ENCODE data around the gene EARS2.

EARS2 gene

DNA sequence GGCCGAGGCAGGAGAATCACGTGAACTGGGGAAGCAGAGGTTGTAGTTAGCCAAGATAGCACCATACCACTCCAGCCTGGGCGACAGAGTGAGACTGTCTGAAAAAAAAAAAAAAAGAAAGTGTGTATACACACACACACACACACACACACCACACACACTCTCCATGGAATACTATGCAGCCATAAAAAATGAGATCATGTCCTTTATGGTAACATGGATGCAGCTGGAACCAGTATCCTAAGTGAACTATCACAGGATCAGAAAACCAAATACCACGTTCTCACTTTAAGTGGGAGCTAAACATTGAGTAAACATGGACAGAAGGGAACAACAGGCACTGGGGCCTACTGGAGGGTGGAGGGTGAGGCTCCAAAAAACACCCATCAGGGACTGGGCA, 22.2 kb upstream of the EARS2 start:
- TF ChIP-seq TAF1 (IDR thresholded peaks at IDR 0.05; ENCODE audit: low read depth) (no peak), TEAD4 (IDR thresholded peaks at IDR 0.05) (no peak), YY1 (IDR thresholded peaks at IDR 0.05; ENCODE audit: low read depth) (no peak)
- TF ChIP-seq, protein P1, sequence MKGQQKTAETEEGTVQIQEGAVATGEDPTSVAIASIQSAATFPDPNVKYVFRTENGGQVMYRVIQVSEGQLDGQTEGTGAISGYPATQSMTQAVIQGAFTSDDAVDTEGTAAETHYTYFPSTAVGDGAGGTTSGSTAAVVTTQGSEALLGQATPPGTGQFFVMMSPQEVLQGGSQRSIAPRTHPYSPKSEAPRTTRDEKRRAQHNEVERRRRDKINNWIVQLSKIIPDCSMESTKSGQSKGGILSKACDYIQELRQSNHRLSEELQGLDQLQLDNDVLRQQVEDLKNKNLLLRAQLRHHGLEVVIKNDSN (IDR thresholded peaks at IDR 0.05), result no peak

GRCh38 chr16:23578101-23578830, 21.1 kb upstream of the EARS2 start:
- TF ChIP-seq RAD21 (IDR thresholded peaks at IDR 0.05; ENCODE audit: low read depth) (no peak), NFIC (IDR thresholded peaks at IDR 0.05) (peak; percentile 24; the same call in 1 of the 2 replicates), FOXM1 (IDR thresholded peaks at IDR 0.05; ENCODE audit: borderline replicate concordance, low read depth) (no peak), EGR1 (IDR thresholded peaks at IDR 0.05) (no peak), CEBPB (IDR thresholded peaks at IDR 0.05) (no peak), MAX (IDR thresholded peaks at IDR 0.05) (no peak)

DNA sequence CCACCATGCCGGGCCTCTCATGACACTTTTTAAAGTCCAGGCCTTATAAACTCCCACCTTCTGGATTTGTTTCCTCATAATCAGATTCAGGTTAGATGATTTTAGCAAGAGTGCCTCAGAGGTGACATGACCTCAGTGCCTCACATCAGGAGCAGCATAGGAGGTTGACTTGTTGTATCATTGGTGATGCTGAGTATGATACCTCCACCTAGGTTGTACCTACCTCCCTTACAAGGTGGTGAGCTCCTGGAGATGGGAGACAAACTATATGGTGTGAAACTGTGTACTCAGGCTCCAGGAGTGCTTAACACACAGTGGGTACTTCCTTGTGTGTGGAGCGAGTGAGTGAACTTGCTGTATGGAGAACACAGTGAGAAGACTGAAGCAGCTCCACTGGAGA, 20.3 kb upstream of the EARS2 start:
- TF ChIP-seq FOXM1 (IDR thresholded peaks at IDR 0.05; ENCODE audit: borderline replicate concordance, low read depth) (no peak), YY1 (IDR thresholded peaks at IDR 0.05; ENCODE audit: low read depth) (no peak), CEBPB (IDR thresholded peaks at IDR 0.05) (no peak), TCF12 (IDR thresholded peaks at IDR 0.05; ENCODE audit: low read depth) (no peak), ZBTB7A (IDR thresholded peaks at IDR 0.05; ENCODE audit: low read depth) (no peak), RAD21 (IDR thresholded peaks at IDR 0.05; ENCODE audit: low read depth) (no peak), NFIC (IDR thresholded peaks at IDR 0.05) (no peak), TEAD4 (IDR thresholded peaks at IDR 0.05) (no peak)

- TF ChIP-seq, protein P1 (IDR thresholded peaks at IDR 0.05), result no peak
- TF ChIP-seq EGR1 (IDR thresholded peaks at IDR 0.05) (no peak), YY1 (IDR thresholded peaks at IDR 0.05; ENCODE audit: low read depth) (no peak), TCF12 (IDR thresholded peaks at IDR 0.05; ENCODE audit: low read depth) (no peak), FOXM1 (IDR thresholded peaks at IDR 0.05; ENCODE audit: borderline replicate concordance, low read depth) (no peak), EP300 (IDR thresholded peaks at IDR 0.05; ENCODE audit: borderline replicate concordance) (no peak), RAD21 (IDR thresholded peaks at IDR 0.05; ENCODE audit: low read depth) (no peak)
Observed at GRCh38 chr16:23575834-23576233, 18.7 kb upstream of the EARS2 start.

DNA sequence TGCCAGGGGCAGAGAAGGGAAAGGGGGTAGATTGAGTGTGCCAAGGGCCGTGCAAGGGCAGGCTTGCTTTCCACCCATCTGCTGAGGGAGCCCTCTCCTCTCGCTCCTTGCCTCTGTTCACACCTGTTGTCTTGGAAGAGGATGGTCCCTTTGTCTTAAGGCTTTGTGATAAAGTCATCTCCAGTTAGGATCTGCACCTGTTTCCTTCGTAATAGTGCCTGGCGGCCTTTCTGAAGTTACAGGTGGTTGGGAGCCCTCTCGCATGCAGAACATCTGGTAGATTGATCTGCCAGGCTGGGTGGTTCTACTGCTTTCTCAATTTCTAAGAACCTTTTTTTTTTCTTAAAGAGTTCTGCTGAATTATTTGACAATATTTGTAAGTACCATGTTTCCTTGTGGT, 16.7 kb upstream of the EARS2 start:
- no peak for TF ChIP-seq TCF12 (IDR thresholded peaks at IDR 0.05; ENCODE audit: low read depth)
- TF ChIP-seq ZBTB7A (IDR thresholded peaks at IDR 0.05; ENCODE audit: low read depth), result no peak
- TF ChIP-seq RAD21 (IDR thresholded peaks at IDR 0.05; ENCODE audit: low read depth), result no peak
- TF ChIP-seq CEBPB (IDR thresholded peaks at IDR 0.05), result no peak
- no peak for TF ChIP-seq NFIC (IDR thresholded peaks at IDR 0.05)
- TF ChIP-seq YY1 (IDR thresholded peaks at IDR 0.05; ENCODE audit: low read depth), result no peak
- no peak for TF ChIP-seq EP300 (IDR thresholded peaks at IDR 0.05; ENCODE audit: borderline replicate concordance)

GRCh38 chr16:23572394-23572793, 15.2 kb upstream of the EARS2 start:
- no peak for TF ChIP-seq EP300 (IDR thresholded peaks at IDR 0.05; ENCODE audit: borderline replicate concordance)
- TF ChIP-seq FOXM1 (IDR thresholded peaks at IDR 0.05; ENCODE audit: borderline replicate concordance, low read depth), result no peak
- no peak for TF ChIP-seq MAX (IDR thresholded peaks at IDR 0.05)
- TF ChIP-seq NFIC (IDR thresholded peaks at IDR 0.05), result no peak
- no peak for TF ChIP-seq ZBTB7A (IDR thresholded peaks at IDR 0.05; ENCODE audit: low read depth)
- no peak for TF ChIP-seq REST (IDR thresholded peaks at IDR 0.05; ENCODE audit: low read depth)
- no peak for TF ChIP-seq CEBPB (IDR thresholded peaks at IDR 0.05)
- no peak for TF ChIP-seq RAD21 (IDR thresholded peaks at IDR 0.05; ENCODE audit: low read depth)
- TF ChIP-seq TCF12 (IDR thresholded peaks at IDR 0.05; ENCODE audit: low read depth), result no peak
- no peak for TF ChIP-seq CREB1 (IDR thresholded peaks at IDR 0.05; ENCODE audit: low read depth)
- no peak for TF ChIP-seq TAF1 (IDR thresholded peaks at IDR 0.05; ENCODE audit: low read depth)
- TF ChIP-seq TEAD4 (IDR thresholded peaks at IDR 0.05), result no peak
- TF ChIP-seq EGR1 (IDR thresholded peaks at IDR 0.05), result no peak
- no peak for TF ChIP-seq YY1 (IDR thresholded peaks at IDR 0.05; ENCODE audit: low read depth)
- TF ChIP-seq, protein P1 (IDR thresholded peaks at IDR 0.05), result no peak

- TF ChIP-seq TCF12 (IDR thresholded peaks at IDR 0.05; ENCODE audit: low read depth), result no peak
- no peak for TF ChIP-seq TEAD4 (IDR thresholded peaks at IDR 0.05)
- TF ChIP-seq, protein P1 (IDR thresholded peaks at IDR 0.05), result no peak
- TF ChIP-seq CEBPB (IDR thresholded peaks at IDR 0.05), result no peak
- TF ChIP-seq FOXM1 (IDR thresholded peaks at IDR 0.05; ENCODE audit: borderline replicate concordance, low read depth), result no peak
- no peak for TF ChIP-seq EP300 (IDR thresholded peaks at IDR 0.05; ENCODE audit: borderline replicate concordance)
- TF ChIP-seq EGR1 (IDR thresholded peaks at IDR 0.05), result no peak
- no peak for TF ChIP-seq YY1 (IDR thresholded peaks at IDR 0.05; ENCODE audit: low read depth)
- TF ChIP-seq MAX (IDR thresholded peaks at IDR 0.05), result no peak
- TF ChIP-seq RAD21 (IDR thresholded peaks at IDR 0.05; ENCODE audit: low read depth), result no peak
- no peak for TF ChIP-seq NFIC (IDR thresholded peaks at IDR 0.05)
- no peak for TF ChIP-seq ZBTB7A (IDR thresholded peaks at IDR 0.05; ENCODE audit: low read depth)
- no peak for TF ChIP-seq CREB1 (IDR thresholded peaks at IDR 0.05; ENCODE audit: low read depth)
- no peak for TF ChIP-seq REST (IDR thresholded peaks at IDR 0.05; ENCODE audit: low read depth)
- TF ChIP-seq TAF1 (IDR thresholded peaks at IDR 0.05; ENCODE audit: low read depth), result no peak
Observed at GRCh38 chr16:23571895-23572294, 14.7 kb upstream of the EARS2 start.

Data from Ishikawa (cell line).